Psoas muscle (tissue), 8 donors: Measurements from ENCODE around the gene SLC25A47. TPM values are rescaled to one million over a fixed set of nuclear protein-coding genes. Genes with fewer than 3 reads are reported as not detected.

Source experiments
- ATAC-seq, 4 donors: fragments of 200-7000 bp; cut with Tn5 transposase; one replicate each; pipeline ENCODE4 v1.9.1; 2020; ENCODE audit warnings: moderate library complexity in 3 of 4, mild to moderate bottlenecking in 2 of 4
- DNase-seq, 2 donors: peaks; one replicate each; pipeline ENCODE4 v3.0.0-alpha.2; 2020
- H3K27ac ChIP-seq: fragments of 200-600 bp; one replicate; pipeline ENCODE4 v1.8.0; 2022
- H3K27me3 ChIP-seq, 3 donors: fragments of 200-600 bp in 1 of 3; one replicate each; pipeline versions ENCODE4 v1.6.1 to v1.8.0; 2013 to 2022; ENCODE audit warnings: low read length in 2 of 3, mild to moderate bottlenecking in 2 of 3, moderate library complexity in 1 of 3; ENCODE audit not compliant: insufficient read depth in 3 of 3
- H3K36me3 ChIP-seq, 2 donors: fragments of 200-600 bp in 1 of 2; one replicate each; pipeline versions ENCODE4 v1.6.1 to v1.8.0; 2013 to 2022; ENCODE audit warnings: low read depth in 1 of 2, mild to moderate bottlenecking in 1 of 2, moderate library complexity in 1 of 2; ENCODE audit not compliant: insufficient read depth in 1 of 2
- H3K4me1 ChIP-seq: fragments of 200-600 bp; one replicate; pipeline ENCODE4 v1.8.0; 2022
- H3K4me3 ChIP-seq: fragments of 200-600 bp; one replicate; pipeline ENCODE4 v1.8.0; 2022; ENCODE audit warnings: mild to moderate bottlenecking
- H3K9me3 ChIP-seq: fragments of 200-600 bp; one replicate; pipeline ENCODE4 v1.8.0; 2022
- WGBS, 3 donors: extraction: QIAGEN DNeasy Blood & Tissue Kit; methylation state at CpG; one replicate each; pipeline versions ENCODE4 v1.1.6 to v1.1.7; 2013; 5-methylcytosine and 5-hydroxymethylcytosine counted together
- intact Hi-C, 2 donors: fragments of 100-400 bp; cut with DNase I; formaldehyde crosslinking; loops; one replicate each; pipeline versions ENCODE4 v1.11.0 to v1.14.2; 2022
- polyA plus RNA-seq, 3 donors: library from polyadenylated mRNA; stranded (reverse); fragments of 200-250 nt; gene quantifications; one replicate each; pipeline ENCODE4 v1.2.3, GENCODE V29; 2013
- total RNA-seq, 4 donors: library from RNA; stranded (reverse); fragmentation: NEBNext Ultra II Directional in 2 of 4; extraction: Animal tissue kit (Norgen Biotek cat#: 25700) in 2 of 4; gene quantifications; one replicate each; pipeline versions ENCODE4 v1.2.1 to v1.2.4, GENCODE V29; 2021 to 2023
- TF ChIP-seq, protein P1 (sequence below): fragments of 200-600 bp; IDR thresholded peaks from one replicate; pipeline ENCODE4 v1.8.0; 2022; ENCODE audit warnings: antibody characterized with exemption
- donor health status: healthy with polysubstance abuse.
- donor health status: DM: no; HTN: no; CAD: no; lungs with moderate emphysema.
- donor health status: Bipolar disorder and iron deficiency.
- donor health status: healthy.
- donor health status: DM: yes; HTN: yes; CAD: no.
- donor health status: DM: no; HTN: no; CAD: no.
- donor health status: DM: no; HTN: no; CAD: no.
- donor health status: DM: yes; HTN: yes; CAD: no.

Gene SLC25A47
- total and polyA plus RNA-seq, 7 donors: 0.03 to 0.12 TPM; not detected in 5

DNA sequence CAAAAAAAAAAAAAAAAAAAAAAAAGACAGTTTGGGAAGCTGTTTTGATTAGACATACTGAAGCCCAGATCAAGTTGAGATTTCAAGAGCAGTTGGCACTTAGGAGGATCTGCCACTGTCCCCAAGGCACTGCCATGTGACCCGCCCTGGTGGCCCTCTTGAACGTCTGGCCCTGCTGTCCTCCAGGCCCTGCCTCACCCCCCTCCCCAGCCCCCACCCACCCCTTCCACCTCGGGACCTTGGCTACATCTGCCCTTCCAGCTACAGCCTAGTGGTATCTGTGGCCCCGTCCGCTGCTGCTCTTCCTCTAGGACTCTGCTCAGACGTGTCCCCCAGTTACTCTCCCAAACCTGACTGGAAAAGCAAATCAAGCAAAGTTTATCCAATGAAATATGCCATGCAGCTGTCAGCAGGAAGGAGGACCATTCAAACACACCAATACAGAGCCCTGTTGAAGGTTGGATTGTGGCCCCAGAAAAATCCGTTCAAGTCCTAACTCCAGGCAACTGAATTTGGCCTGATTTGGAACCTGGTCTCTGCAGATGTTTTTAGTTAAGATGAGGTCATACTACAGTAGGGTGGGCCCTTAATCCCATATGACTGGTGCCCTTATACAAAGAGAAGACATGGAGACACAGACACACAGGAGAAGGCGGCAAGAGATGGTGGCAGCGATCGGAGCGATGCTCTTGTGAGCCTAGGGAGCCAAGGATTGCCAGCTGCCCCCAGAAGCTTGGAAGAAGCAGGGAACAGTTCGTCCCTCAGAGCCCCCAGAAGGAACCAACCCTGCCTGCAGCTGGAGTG, 34.6 kb upstream of the SLC25A47 start:
- peaks cover 23% of the 10 kb centered on the region for H3K4me1 ChIP-seq
- TF ChIP-seq, protein P1, sequence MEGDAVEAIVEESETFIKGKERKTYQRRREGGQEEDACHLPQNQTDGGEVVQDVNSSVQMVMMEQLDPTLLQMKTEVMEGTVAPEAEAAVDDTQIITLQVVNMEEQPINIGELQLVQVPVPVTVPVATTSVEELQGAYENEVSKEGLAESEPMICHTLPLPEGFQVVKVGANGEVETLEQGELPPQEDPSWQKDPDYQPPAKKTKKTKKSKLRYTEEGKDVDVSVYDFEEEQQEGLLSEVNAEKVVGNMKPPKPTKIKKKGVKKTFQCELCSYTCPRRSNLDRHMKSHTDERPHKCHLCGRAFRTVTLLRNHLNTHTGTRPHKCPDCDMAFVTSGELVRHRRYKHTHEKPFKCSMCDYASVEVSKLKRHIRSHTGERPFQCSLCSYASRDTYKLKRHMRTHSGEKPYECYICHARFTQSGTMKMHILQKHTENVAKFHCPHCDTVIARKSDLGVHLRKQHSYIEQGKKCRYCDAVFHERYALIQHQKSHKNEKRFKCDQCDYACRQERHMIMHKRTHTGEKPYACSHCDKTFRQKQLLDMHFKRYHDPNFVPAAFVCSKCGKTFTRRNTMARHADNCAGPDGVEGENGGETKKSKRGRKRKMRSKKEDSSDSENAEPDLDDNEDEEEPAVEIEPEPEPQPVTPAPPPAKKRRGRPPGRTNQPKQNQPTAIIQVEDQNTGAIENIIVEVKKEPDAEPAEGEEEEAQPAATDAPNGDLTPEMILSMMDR: no peak

DNA sequence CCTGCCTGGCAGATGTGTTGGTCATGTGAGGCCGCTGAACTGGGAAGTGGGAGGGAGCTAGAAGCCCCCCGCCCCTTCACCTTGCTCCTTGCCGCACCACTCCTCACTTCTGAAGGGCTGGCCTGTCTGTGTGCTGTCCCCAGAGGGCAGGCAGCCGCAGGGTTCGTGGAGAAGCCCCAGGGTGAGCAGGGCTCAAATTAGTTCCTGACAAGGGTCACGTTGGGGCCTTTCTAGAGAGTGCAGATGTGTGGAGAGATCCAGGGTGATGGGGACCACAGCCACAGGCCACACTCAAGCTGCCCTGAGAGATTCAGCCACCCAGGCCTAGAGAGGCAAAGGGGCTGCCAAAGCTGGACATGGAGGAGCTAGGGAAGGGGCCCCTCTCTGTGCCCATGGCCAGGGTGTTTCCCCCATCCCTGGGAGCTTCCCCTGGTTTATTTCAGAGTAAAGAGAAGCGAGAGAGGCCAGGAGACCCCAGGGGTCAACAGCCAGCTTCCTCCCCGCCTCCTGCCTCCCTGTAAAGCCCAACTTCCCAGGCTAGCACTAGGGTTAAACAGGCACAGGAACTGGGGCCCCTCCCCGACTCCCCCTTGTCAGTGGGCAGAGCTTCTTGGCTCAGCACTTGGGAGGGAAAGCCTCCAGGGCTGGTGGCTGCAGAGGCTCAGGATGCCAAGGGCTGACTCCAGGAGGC, 33.1 kb upstream of the SLC25A47 start:
- Histone ChIP-seq H3K27me3 (no peaks in the 10 kb centered on the region), H3K4me3 (no peak overlapping the region), H3K9me3 (no peaks in the 10 kb centered on the region), H3K36me3 (peaks cover 3 to 17% of the 10 kb centered on the region in 2 donors), H3K4me1 (peaks cover 19% of the 10 kb centered on the region), H3K27ac (no peak overlapping the region)
- intact Hi-C loops: loop anchor here in 1 of 2 donors (5.0 kb wide), 1 partner anchor 87 kb away; the partner anchor contains the start of gene WDR25
- WGBS, 3 donors: 75 to 85% (median 77%) methylated on average over 9 of the region's 9 CpGs
- ATAC-seq (no peak), DNase-seq (peak in 1 of 2 donors; percentile 32)
- TF ChIP-seq, protein P1: no peak

More for the DNA sequence above, 34.6 kb upstream of the SLC25A47 start:
- Histone ChIP-seq H3K27ac (no peak overlapping the region), H3K27me3 (no peaks in the 10 kb centered on the region), H3K9me3 (no peaks in the 10 kb centered on the region), H3K4me3 (no peak overlapping the region), H3K36me3 (peaks cover 3 to 17% of the 10 kb centered on the region in 2 donors)
- 67 to 77% (median 71%) methylated on average over 12 of the region's 12 CpGs for WGBS, 3 donors
- intact Hi-C loops: loop anchor here in 1 of 2 donors (5.0 kb wide), 1 partner anchor 89 kb away; the partner anchor contains the start of gene WDR25
- peak in 1 of 2 donors; percentile 24 for DNase-seq
- no peak for ATAC-seq

DNA sequence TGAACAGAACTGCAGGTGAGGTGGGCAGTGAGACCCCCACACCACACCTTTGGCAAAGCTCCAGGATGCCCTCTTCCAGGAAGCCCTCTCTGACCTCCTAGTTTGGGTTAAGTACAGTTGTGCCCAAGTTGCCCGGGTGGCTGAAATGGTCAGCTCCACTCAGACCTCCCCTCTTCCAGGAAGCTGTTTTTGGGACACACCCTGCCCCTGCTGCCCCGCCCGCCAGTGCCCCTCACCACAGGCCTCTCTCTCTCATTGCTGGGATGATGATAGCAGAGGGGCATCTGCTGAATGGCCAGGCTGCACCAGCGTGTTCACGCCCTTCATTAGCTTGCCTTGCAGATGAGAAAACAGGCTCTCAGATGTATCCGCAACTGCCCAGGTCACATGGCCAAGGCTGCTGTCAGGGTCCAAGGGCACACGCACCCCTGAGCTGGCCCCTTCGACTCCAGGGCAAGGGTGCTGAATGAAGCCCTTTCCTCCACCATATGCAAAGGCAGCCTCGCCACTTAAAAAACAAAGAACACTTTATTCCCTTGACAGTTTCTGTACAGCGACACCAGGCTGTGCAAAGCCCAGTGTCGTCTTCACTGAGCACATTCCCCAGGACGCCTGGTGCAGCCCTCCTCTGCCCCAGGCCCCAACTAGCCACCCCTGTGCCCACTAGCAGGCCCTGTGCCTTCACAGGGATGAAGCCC, 32.4 kb upstream of the SLC25A47 start:
- ATAC-seq (no peak), DNase-seq (peak in 1 of 2 donors; percentile 30)
- TF ChIP-seq, protein P1: no peak
- H3K4me3 ChIP-seq: no peak overlapping the region
- H3K36me3 ChIP-seq: peaks cover 3 to 17% of the 10 kb centered on the region in 2 donors
- H3K4me1 ChIP-seq: peaks cover 18% of the 10 kb centered on the region
- WGBS, 3 donors: 88 to 91% (median 89%) methylated on average over 12 of the region's 12 CpGs
- H3K27ac ChIP-seq: no peak overlapping the region
- intact Hi-C loops: no loop called here
- no peaks in the 10 kb centered on the region for H3K27me3 ChIP-seq
- no peaks in the 10 kb centered on the region for H3K9me3 ChIP-seq

DNA sequence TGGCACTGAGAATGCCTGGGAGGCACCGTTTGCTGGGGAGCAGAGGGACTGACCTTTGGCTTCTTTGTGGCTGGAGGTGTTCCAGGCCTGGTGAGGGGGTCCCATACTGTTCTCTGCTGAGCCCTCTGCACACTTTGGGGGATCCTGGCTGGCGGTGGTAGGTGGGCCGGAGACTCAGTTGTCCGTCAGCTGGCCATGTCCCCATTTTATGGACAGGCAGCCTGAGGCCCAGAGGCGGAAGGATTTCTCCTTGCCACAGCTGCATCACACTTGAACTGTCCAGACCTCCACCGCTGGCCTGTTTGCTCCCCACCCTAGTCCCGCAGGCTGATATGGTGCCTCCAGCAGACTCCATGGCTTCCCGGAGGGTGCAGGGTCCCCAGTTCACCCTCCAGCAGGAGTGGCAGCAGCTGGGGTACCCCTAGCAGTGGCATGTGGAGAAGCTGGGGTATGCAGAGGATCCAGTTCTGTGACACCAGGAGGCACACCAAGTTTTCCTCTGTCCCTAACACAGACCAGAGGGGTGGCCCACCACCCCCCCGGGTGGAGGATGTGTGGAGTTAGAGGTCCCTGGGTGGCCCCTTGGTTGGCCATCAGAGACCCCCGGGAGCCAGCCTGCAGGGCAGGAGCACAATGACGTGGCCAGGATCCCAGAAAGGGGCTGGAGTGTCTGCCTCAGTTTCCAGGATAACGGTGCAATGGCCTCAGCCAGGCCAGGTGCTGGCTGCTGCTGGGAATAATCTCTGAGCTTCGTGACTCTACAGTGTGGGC, 31.6 kb upstream of the SLC25A47 start:
- Histone ChIP-seq H3K27ac (no peak overlapping the region), H3K4me1 (peaks cover 13% of the 10 kb centered on the region), H3K27me3 (no peaks in the 10 kb centered on the region), H3K4me3 (no peak overlapping the region), H3K9me3 (no peaks in the 10 kb centered on the region), H3K36me3 (peaks cover 3 to 17% of the 10 kb centered on the region in 2 donors)
- WGBS, 3 donors: 93 to 94% (median 93%) methylated on average over 13 of the region's 13 CpGs
- ATAC-seq (no peak), DNase-seq (peak in 1 of 2 donors; percentile 28)
- intact Hi-C loops: no loop called here
- TF ChIP-seq, protein P1: no peak
